Breast epithelium (tissue), 3 donors: Measurements from ENCODE around the gene CCDC91.

Experiments
- POLR2A ChIP-seq: fragments of 450-650 bp; IDR thresholded peaks from one replicate; pipeline ENCODE4 v1.6.1; 2016; ENCODE audit warnings: antibody characterized with exemption, mild to moderate bottlenecking, moderate library complexity
- TF ChIP-seq, protein P1 (sequence below), 3 donors: fragments of 450-650 bp; IDR thresholded peaks; one replicate each; pipeline ENCODE4 v1.5.1; 2016 to 2017; ENCODE audit warnings: antibody characterized with exemption in 3 of 3, mild to moderate bottlenecking in 3 of 3, moderate library complexity in 3 of 3

- TF ChIP-seq POLR2A, result no peak
- TF ChIP-seq, protein P1, sequence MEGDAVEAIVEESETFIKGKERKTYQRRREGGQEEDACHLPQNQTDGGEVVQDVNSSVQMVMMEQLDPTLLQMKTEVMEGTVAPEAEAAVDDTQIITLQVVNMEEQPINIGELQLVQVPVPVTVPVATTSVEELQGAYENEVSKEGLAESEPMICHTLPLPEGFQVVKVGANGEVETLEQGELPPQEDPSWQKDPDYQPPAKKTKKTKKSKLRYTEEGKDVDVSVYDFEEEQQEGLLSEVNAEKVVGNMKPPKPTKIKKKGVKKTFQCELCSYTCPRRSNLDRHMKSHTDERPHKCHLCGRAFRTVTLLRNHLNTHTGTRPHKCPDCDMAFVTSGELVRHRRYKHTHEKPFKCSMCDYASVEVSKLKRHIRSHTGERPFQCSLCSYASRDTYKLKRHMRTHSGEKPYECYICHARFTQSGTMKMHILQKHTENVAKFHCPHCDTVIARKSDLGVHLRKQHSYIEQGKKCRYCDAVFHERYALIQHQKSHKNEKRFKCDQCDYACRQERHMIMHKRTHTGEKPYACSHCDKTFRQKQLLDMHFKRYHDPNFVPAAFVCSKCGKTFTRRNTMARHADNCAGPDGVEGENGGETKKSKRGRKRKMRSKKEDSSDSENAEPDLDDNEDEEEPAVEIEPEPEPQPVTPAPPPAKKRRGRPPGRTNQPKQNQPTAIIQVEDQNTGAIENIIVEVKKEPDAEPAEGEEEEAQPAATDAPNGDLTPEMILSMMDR (IDR thresholded peaks at IDR 0.05), result no peak
Measured at GRCh38 chr12:28158353-28158752, 31.9 kb upstream of the CCDC91 start.
